Fibroblast of villous mesenchyme (primary cell): Measurements from ENCODE around the gene TRPC4AP. TPM values are rescaled to one million over a fixed set of nuclear protein-coding genes. Genes with fewer than 3 reads are reported as not detected.

Experiments used
- DNase-seq: peaks from one replicate; pipeline ENCODE4 v3.0.0-alpha.2; 2010; ENCODE audit warnings: low read depth
- H3K4me3 ChIP-seq: 2 replicates; pipeline ENCODE4 v1.5.1; 2011; ENCODE audit warnings: low read depth, mild to moderate bottlenecking, low read length
- small RNA-seq: library from RNA; depleted of rRNA; stranded (forward); fragments of <200 nt; gene quantifications from one replicate; pipeline ENCODE3, GENCODE V24; 2012
- total RNA-seq: library from RNA; depleted of rRNA; stranded (reverse); fragments of >200 nt; gene quantifications from 2 replicates; pipeline ENCODE4 v1.2.3, GENCODE V29; 2012
- TF ChIP-seq, protein P1 (sequence below): IDR thresholded peaks from 2 replicates; pipeline ENCODE4 v1.5.1; 2012; ENCODE audit warnings: low read depth, mild to moderate bottlenecking, low read length; ENCODE audit not compliant: insufficient read depth

The TRPC4AP gene
- total RNA-seq, 1 donor: 96.7 TPM

DNA sequence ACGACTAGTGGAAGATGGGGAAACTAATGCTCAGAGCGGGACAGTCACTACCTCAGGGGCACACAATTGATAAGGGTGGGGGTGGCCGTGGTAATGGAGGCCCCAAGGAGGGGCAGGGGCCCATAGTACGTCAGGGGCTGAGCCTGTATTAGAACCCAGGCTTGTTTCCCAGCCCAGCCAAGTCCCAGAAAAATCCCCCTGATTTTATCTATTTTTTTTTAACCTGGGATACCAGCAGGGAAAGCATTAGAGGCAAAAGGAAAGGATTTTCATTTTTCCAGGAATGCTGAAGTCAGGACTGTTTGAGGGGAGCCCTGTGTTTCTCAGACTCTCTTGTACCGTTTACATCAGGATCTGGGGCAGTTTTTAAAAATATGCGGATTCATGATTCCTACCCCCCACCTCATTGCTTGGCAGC, 136.6 kb downstream of the TRPC4AP start:
- peak overlapping the region; percentile 76 for H3K4me3 ChIP-seq
- TF ChIP-seq, protein P1, sequence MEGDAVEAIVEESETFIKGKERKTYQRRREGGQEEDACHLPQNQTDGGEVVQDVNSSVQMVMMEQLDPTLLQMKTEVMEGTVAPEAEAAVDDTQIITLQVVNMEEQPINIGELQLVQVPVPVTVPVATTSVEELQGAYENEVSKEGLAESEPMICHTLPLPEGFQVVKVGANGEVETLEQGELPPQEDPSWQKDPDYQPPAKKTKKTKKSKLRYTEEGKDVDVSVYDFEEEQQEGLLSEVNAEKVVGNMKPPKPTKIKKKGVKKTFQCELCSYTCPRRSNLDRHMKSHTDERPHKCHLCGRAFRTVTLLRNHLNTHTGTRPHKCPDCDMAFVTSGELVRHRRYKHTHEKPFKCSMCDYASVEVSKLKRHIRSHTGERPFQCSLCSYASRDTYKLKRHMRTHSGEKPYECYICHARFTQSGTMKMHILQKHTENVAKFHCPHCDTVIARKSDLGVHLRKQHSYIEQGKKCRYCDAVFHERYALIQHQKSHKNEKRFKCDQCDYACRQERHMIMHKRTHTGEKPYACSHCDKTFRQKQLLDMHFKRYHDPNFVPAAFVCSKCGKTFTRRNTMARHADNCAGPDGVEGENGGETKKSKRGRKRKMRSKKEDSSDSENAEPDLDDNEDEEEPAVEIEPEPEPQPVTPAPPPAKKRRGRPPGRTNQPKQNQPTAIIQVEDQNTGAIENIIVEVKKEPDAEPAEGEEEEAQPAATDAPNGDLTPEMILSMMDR: no peak
- no peak for DNase-seq

DNA sequence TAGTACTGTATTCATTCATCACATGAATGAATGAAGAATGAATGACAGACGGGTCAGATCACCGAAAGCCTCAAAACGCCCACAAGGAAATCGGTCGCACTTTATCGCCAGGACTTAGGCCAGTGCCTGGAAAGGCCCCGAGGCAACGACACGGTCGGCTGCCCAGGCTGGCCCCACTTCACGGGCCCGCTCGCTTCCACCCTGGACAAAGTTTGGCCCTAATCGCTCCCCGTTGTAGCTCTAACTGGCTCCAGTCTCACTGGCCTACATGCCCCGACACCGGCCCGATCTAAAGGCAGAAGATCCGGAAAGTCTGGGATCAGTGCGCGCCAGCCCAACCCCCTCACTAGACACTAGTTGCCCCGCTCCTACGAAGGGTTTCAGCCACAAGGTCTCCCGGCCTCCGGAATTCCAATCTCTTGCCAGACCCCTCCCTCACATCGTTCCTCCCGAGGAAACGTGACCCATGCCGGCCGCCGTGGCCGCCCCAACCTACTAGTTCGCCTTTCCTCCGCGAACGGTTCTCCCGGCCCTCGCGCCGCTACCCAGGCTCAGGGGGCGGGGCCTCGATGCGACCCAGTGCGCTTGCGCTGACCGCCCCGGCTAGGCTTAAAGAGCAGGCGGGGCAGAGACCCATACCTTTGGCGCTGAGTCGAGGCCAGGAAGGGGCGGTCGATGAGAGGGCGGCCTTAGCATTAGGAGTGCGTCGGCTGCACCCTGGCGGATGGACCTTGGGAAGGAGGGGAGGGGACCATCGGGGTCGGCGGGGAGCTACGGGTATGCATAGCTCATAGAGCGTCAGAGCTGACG, 137.2 kb downstream of the TRPC4AP start, which contains the start of the genes GSS and MYH7B:
TSS of gene GSS (minus strand) at position 576 of the 810 bp plus-strand sequence. CDS start 3,954 bp downstream, outside the sequence.
TSS of gene MYH7B (plus strand) at position 638 of the 810 bp plus-strand sequence. CDS start 22,138 bp downstream, outside the sequence.
- DNase-seq: peak; percentile 97
- TF ChIP-seq, protein P1: peak; percentile 50
- H3K4me3 ChIP-seq: peak within 1 kb of the TSS; percentile 76

DNA sequence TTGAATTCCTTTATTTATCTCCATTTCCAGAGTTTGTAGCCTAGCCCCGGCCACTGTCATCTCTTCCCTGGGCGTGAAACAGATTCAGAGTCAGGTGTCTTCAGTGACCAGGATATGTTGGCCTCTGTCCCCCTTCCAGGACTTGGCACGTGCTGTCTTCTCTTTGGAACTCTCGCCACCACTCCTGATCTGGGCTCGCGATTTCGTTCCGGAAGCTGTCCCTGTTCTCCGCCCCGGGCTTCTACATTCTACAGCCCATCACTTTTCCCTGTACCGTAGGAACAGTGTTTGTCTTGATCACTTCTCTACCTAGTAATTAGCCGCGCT, 137.7 kb downstream of the TRPC4AP start:
- H3K4me3 ChIP-seq: peak overlapping the region; percentile 76
- peak; percentile 38 for DNase-seq
- TF ChIP-seq, protein P1: no peak

DNA sequence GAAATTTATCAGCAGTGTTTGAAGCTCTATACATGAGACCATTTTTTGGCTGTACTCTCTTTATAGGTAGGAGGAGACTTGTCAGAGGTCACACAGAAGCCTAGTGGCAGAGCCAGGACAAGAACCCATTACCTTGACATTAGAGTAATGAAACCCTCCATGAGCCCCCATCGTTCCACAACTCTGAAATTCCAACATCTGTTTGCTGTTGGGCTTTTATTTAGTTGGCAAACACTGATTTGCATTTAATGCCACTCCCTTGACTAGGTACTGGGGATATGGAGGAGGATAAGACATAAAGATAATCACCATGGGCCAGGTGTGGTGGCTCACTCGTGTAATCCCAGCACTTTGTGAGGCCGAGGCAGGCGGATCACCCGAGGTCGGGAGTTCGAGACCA, 138.6 kb downstream of the TRPC4AP start:
- no peak for DNase-seq
- TF ChIP-seq, protein P1: no peak
- H3K4me3 ChIP-seq: no peak overlapping the region

DNA sequence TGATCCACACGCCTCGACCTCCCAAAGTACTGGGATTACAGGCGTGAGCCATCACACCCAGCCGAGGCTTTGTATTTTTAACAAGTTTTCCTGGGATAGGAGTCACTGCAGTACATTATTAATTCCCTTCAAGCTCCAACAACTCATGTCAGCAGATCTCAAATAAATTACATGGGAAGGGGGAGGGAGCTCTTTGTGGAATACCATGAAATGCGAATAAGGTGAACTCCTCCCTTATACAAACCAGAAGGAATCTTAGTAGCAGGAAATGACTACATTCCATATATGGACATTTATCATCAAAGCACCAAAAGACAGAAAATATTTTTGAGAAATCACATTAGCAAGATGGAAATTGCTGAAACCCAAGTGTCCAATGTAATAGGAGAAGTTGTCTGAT, 139.9 kb downstream of the TRPC4AP start:
- no peak overlapping the region for H3K4me3 ChIP-seq
- TF ChIP-seq, protein P1: no peak
- DNase-seq: peak; percentile 5

Small RNA genes lying within 50 kb of the gene (small RNA-seq; reads per million reads assigned to genes)
- gene MIR499A (2.1 reads per million, percentile 53 among the genes with 10 or more reads in this experiment), gene RF00275 (not detected), gene RNU6-407P (not detected)

Other genes starting within 250 kb of the TRPC4AP start
- gene GGT7, start 220.0 kb downstream of the TRPC4AP start, total RNA-seq: 9.3 and 9.5 TPM in 2 replicates
- 101 and 102 TPM in 2 replicates for gene ACSS2, start 216.2 kb downstream of the TRPC4AP start, total RNA-seq
- 71.2 and 74.1 TPM in 2 replicates for gene GSS, start 137.0 kb downstream of the TRPC4AP start, total RNA-seq
- under 0.01 TPM in 1 of 2 replicates, not detected in the other for gene MYH7B, start 136.9 kb downstream of the TRPC4AP start, total RNA-seq
- gene EDEM2, start 54.5 kb upstream of the TRPC4AP start, total RNA-seq: 27.7 and 37.6 TPM in 2 replicates
- gene PROCR, start 79.3 kb upstream of the TRPC4AP start, total RNA-seq: 22.9 and 30.9 TPM in 2 replicates
- gene MMP24, start 133.9 kb upstream of the TRPC4AP start, total RNA-seq: 0.32 and 0.43 TPM in 2 replicates
- gene MMP24OS, start 185.3 kb upstream of the TRPC4AP start, total RNA-seq: 14.7 and 16.8 TPM in 2 replicates
- 107 and 123 TPM in 2 replicates for gene EIF6, start 192.0 kb upstream of the TRPC4AP start, total RNA-seq
- not detected in 2 replicates for gene FAM83C, start 199.6 kb upstream of the TRPC4AP start, total RNA-seq